ENCODE measurements around the gene IFNL3. TPM values are rescaled to one million over a fixed set of nuclear protein-coding genes. Genes with fewer than 3 reads are reported as not detected.

Gene IFNL3
- total and polyA plus RNA-seq, 9 of the 15 experiments (the other 6 are each of a cell fraction or from before 2014, with no cell fraction given): not detected

DNA sequence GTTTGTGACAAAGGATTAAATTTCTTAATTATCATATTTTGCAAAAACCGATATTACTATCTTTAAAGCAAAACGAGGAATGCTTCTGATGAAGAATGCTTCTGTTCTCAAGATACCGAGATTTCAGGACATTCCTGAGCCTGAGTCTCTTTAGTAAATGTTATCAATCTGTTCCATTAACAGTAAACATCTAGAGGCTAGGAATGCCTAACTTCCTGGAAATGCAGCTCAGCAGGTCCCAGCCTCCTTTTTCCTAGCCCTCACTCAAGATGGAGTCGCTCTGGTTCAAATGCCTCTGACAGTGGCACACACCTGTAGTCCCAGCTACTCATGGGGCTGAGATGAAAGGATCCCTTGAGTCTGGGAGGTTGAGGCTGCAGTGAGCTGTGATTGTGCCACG lies 6.3 kb upstream of the IFNL3 start:
- ChIA-PET CTCF (ENCODE audit: low intra/inter-chr PET ratio) (no interaction called here), POLR2A (no interaction called here)
- 24% methylated on average over 4 of the region's 5 CpGs for WGBS (ENCODE audit: insufficient coverage, low coverage, missing lambda C conversion rate)
- no peak overlapping the region for H2AFZ ChIP-seq (ENCODE audit: low read depth, low read length)
- no peak overlapping the region for H3K27ac ChIP-seq (ENCODE audit: extremely low read depth, low read depth, low read length)
- no peaks in the 10 kb centered on the region for H3K9me3 ChIP-seq (replicated peaks; ENCODE audit: control insufficient read depth, insufficient read depth, low read depth, low read length)
- no peak overlapping the region for H3K9ac ChIP-seq (ENCODE audit: insufficient read depth in 1 of 2, low read depth in 2 of 2, low read length in 2 of 2)
- no peaks in the 10 kb centered on the region for H3K79me2 ChIP-seq (ENCODE audit: control insufficient read depth, insufficient read depth, low read length)
- TF ChIP-seq DDX20 (tag; IDR thresholded peaks at IDR 0.05; ENCODE audit: low read depth): 0 out of 2 replicates have a peak, but pooled peaks have one; percentile 25
- TF ChIP-seq NR2C1 (IDR thresholded peaks at IDR 0.05): no peak
- TF ChIP-seq NR2C1 (tag; IDR thresholded peaks at IDR 0.05): 0 out of 2 replicates have a peak, but pooled peaks have one; percentile 14
- TF ChIP-seq, protein P1, sequence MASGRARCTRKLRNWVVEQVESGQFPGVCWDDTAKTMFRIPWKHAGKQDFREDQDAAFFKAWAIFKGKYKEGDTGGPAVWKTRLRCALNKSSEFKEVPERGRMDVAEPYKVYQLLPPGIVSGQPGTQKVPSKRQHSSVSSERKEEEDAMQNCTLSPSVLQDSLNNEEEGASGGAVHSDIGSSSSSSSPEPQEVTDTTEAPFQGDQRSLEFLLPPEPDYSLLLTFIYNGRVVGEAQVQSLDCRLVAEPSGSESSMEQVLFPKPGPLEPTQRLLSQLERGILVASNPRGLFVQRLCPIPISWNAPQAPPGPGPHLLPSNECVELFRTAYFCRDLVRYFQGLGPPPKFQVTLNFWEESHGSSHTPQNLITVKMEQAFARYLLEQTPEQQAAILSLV (tag; IDR thresholded peaks at IDR 0.05): no peak
- no peak for TF ChIP-seq POLR3A (IDR thresholded peaks at IDR 0.05; ENCODE audit: borderline replicate concordance, extremely low read depth, insufficient read depth, insufficient read length)
- TF ChIP-seq, protein P2, sequence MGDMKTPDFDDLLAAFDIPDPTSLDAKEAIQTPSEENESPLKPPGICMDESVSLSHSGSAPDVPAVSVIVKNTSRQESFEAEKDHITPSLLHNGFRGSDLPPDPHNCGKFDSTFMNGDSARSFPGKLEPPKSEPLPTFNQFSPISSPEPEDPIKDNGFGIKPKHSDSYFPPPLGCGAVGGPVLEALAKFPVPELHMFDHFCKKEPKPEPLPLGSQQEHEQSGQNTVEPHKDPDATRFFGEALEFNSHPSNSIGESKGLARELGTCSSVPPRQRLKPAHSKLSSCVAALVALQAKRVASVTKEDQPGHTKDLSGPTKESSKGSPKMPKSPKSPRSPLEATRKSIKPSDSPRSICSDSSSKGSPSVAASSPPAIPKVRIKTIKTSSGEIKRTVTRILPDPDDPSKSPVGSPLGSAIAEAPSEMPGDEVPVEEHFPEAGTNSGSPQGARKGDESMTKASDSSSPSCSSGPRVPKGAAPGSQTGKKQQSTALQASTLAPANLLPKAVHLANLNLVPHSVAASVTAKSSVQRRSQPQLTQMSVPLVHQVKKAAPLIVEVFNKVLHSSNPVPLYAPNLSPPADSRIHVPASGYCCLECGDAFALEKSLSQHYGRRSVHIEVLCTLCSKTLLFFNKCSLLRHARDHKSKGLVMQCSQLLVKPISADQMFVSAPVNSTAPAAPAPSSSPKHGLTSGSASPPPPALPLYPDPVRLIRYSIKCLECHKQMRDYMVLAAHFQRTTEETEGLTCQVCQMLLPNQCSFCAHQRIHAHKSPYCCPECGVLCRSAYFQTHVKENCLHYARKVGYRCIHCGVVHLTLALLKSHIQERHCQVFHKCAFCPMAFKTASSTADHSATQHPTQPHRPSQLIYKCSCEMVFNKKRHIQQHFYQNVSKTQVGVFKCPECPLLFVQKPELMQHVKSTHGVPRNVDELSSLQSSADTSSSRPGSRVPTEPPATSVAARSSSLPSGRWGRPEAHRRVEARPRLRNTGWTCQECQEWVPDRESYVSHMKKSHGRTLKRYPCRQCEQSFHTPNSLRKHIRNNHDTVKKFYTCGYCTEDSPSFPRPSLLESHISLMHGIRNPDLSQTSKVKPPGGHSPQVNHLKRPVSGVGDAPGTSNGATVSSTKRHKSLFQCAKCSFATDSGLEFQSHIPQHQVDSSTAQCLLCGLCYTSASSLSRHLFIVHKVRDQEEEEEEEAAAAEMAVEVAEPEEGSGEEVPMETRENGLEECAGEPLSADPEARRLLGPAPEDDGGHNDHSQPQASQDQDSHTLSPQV (IDR thresholded peaks at IDR 0.05): 0 out of 2 replicates have a peak, but pooled peaks have one; percentile 40
- TF ChIP-seq, protein P3, sequence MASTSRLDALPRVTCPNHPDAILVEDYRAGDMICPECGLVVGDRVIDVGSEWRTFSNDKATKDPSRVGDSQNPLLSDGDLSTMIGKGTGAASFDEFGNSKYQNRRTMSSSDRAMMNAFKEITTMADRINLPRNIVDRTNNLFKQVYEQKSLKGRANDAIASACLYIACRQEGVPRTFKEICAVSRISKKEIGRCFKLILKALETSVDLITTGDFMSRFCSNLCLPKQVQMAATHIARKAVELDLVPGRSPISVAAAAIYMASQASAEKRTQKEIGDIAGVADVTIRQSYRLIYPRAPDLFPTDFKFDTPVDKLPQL (IDR thresholded peaks at IDR 0.05; ENCODE audit: extremely low read depth, insufficient read length): no peak
- TF ChIP-seq ZNF717 (CRISPR knock-in tag; IDR thresholded peaks at IDR 0.05): no peak
- no peaks in the 10 kb centered on the region for H4K20me1 ChIP-seq (replicated peaks; ENCODE audit: control insufficient read depth, insufficient read depth, low read length)
- no peaks in the 10 kb centered on the region for H3K36me3 ChIP-seq (ENCODE audit: control insufficient read depth, insufficient read depth, low read length)
- H3K4me2 ChIP-seq (ENCODE audit: insufficient read depth, low read length): no peak overlapping the region
- no peak for FAIRE-seq
- no peaks in the 10 kb centered on the region for H3K27me3 ChIP-seq (ENCODE audit: control insufficient read depth in 2 of 2, insufficient read depth in 2 of 2, low read length in 2 of 2)
- no peak for ATAC-seq
- no peaks in the 10 kb centered on the region for H3K9me1 ChIP-seq (ENCODE audit: control insufficient read depth, insufficient read depth, low read length)
- no peak overlapping the region for H3K4me3 ChIP-seq
- in situ Hi-C loops (cut with MboI) (no loop called here), intact Hi-C loops (cut with micrococcal nuclease) (loop anchor here (10.0 kb wide), 1 partner anchor 54 kb away; no protein-coding TSS in a partner anchor)
- no TSS peak for BruUV-seq (replicated peaks)
- peaks cover 38 to 51% of the 10 kb centered on the region in 2 experiments for H3K4me1 ChIP-seq (replicated peaks in 1 of 2; ENCODE audit: control insufficient read depth in 2 of 2, insufficient read depth in 2 of 2, low read length in 2 of 2)
- DNase-seq (ENCODE audit: extremely low read depth in 1 of 4, low spot score in 3 of 4): no peak
